KOPT-K1 (cell line): ENCODE data around the gene HIBADH.

Experiments used
- H3K27ac ChIP-seq: fragments of 200-600 bp; sonication (generic); 2 replicates; pipeline ENCODE4 v1.5.1; 2016; ENCODE audit warnings: antibody characterized with exemption, mild to moderate bottlenecking, low read depth, low read length; ENCODE audit not compliant: poor library complexity, severe bottlenecking
- H3K36me3 ChIP-seq: fragments of 200-600 bp; sonication (generic); 2 replicates; pipeline ENCODE4 v1.5.1; 2017; ENCODE audit warnings: antibody characterized with exemption, mild to moderate bottlenecking, low read length, moderate library complexity; ENCODE audit not compliant: insufficient read depth
- H3K9me3 ChIP-seq: fragments of 200-600 bp; sonication (generic); 2 replicates; pipeline ENCODE4 v1.5.1; 2017; ENCODE audit warnings: antibody characterized with exemption, low read length, mild to moderate bottlenecking; ENCODE audit not compliant: insufficient read depth, poor library complexity, severe bottlenecking

HIBADH gene

GRCh38 chr7:27606270-27607209, 56.1 kb downstream of the HIBADH start:
- no peak overlapping the region for H3K27ac ChIP-seq
- H3K36me3 ChIP-seq = no peaks in the 10 kb centered on the region

GRCh38 chr7:27605689-27606269, 56.9 kb downstream of the HIBADH start:
- Histone ChIP-seq H3K27ac (no peak overlapping the region), H3K9me3 (no peaks in the 10 kb centered on the region), H3K36me3 (no peaks in the 10 kb centered on the region)

More at GRCh38 chr7:27606270-27607209, 56.1 kb downstream of the HIBADH start:
- no peaks in the 10 kb centered on the region for H3K9me3 ChIP-seq

- Histone ChIP-seq H3K27ac (no peak overlapping the region), H3K9me3 (no peaks in the 10 kb centered on the region), H3K36me3 (no peaks in the 10 kb centered on the region)
Observed at GRCh38 chr7:27605283-27605682, 57.4 kb downstream of the HIBADH start.

- Histone ChIP-seq H3K27ac (no peak overlapping the region), H3K9me3 (no peaks in the 10 kb centered on the region), H3K36me3 (no peaks in the 10 kb centered on the region)
Observed at GRCh38 chr7:27603813-27604212, 58.9 kb downstream of the HIBADH start.

GRCh38 chr7:27602766-27603165, 59.9 kb downstream of the HIBADH start:
- H3K9me3 ChIP-seq = no peaks in the 10 kb centered on the region
- H3K27ac ChIP-seq = no peak overlapping the region
- no peaks in the 10 kb centered on the region for H3K36me3 ChIP-seq

GRCh38 chr7:27601217-27601616, 61.5 kb downstream of the HIBADH start:
- Histone ChIP-seq H3K27ac (no peak overlapping the region), H3K9me3 (no peaks in the 10 kb centered on the region), H3K36me3 (no peaks in the 10 kb centered on the region)

- Histone ChIP-seq H3K9me3 (no peaks in the 10 kb centered on the region), H3K27ac (no peak overlapping the region), H3K36me3 (no peaks in the 10 kb centered on the region)
Observed at GRCh38 chr7:27600247-27600646, 62.4 kb downstream of the HIBADH start.

- Histone ChIP-seq H3K27ac (no peak overlapping the region), H3K9me3 (no peaks in the 10 kb centered on the region), H3K36me3 (no peaks in the 10 kb centered on the region)
Observed at GRCh38 chr7:27595009-27595408, 67.7 kb downstream of the HIBADH start.

GRCh38 chr7:27593226-27593625, 69.5 kb downstream of the HIBADH start:
- no peak overlapping the region for H3K27ac ChIP-seq
- no peaks in the 10 kb centered on the region for H3K36me3 ChIP-seq
- H3K9me3 ChIP-seq = no peaks in the 10 kb centered on the region

GRCh38 chr7:27590416-27590815, 72.3 kb downstream of the HIBADH start:
- no peaks in the 10 kb centered on the region for H3K36me3 ChIP-seq
- no peaks in the 10 kb centered on the region for H3K9me3 ChIP-seq
- H3K27ac ChIP-seq = no peak overlapping the region

GRCh38 chr7:27587429-27587828, 75.3 kb downstream of the HIBADH start:
- Histone ChIP-seq H3K27ac (no peak overlapping the region), H3K9me3 (no peaks in the 10 kb centered on the region), H3K36me3 (no peaks in the 10 kb centered on the region)

- Histone ChIP-seq H3K9me3 (no peaks in the 10 kb centered on the region), H3K27ac (no peak overlapping the region), H3K36me3 (no peaks in the 10 kb centered on the region)
Observed at GRCh38 chr7:27586825-27587224, 75.9 kb downstream of the HIBADH start.

GRCh38 chr7:27585781-27586447, 76.8 kb downstream of the HIBADH start:
- no peaks in the 10 kb centered on the region for H3K9me3 ChIP-seq
- no peak overlapping the region for H3K27ac ChIP-seq
- H3K36me3 ChIP-seq = no peaks in the 10 kb centered on the region

- H3K36me3 ChIP-seq = no peaks in the 10 kb centered on the region
Observed at GRCh38 chr7:27581906-27582305, 80.8 kb downstream of the HIBADH start.

GRCh38 chr7:27581119-27581518, 81.6 kb downstream of the HIBADH start:
- Histone ChIP-seq H3K36me3 (no peaks in the 10 kb centered on the region), H3K27ac (no peak overlapping the region)

More at GRCh38 chr7:27581906-27582305, 80.8 kb downstream of the HIBADH start:
- no peak overlapping the region for H3K27ac ChIP-seq
- H3K9me3 ChIP-seq = no peaks in the 10 kb centered on the region

More at GRCh38 chr7:27581119-27581518, 81.6 kb downstream of the HIBADH start:
- H3K9me3 ChIP-seq = no peaks in the 10 kb centered on the region
